Measurements from ENCODE around the gene IWS1. TPM values are rescaled to one million over a fixed set of nuclear protein-coding genes. Genes with fewer than 3 reads are reported as not detected.

The IWS1 gene
- total RNA-seq = 10 to 100 TPM; 24.0 to 57.5 (median 43.4) TPM
- polyA plus RNA-seq = 10 to 100 TPM; 15.7 to 39.7 TPM
- total RNA-seq = 72.1 reads per million, percentile 78 among the genes with 10 or more reads in this experiment

GRCh38 chr2:127526132-127527000 is at the start of gene IWS1:
IWS1 (minus strand) TSS chr2:127526489; CDS start chr2:127526208, 281 bp downstream.
- Mint-ChIP-seq H3K27me3 (peaks cover 0 to 9% (median 0%) of the 10 kb centered on the region in 5 donors), H3K27ac (peak within 1 kb of the TSS; percentile 87 to 99 (median 99)), H3K4me1 (peaks cover 14 to 49% (median 43%) of the 10 kb centered on the region in 7 donors), H3K4me3 (peak within 1 kb of the TSS; percentile 81 to 99 (median 96)), H3K36me3 (peaks cover 0 to 16% (median 8%) of the 10 kb centered on the region in 5 donors), H3K9me3 (no peaks in the 10 kb centered on the region)
- Histone ChIP-seq H3K27me3 (ENCODE audit: control insufficient read depth in 2 of 2, insufficient read depth in 2 of 2, low read length in 2 of 2) (no peaks in the 10 kb centered on the region), H3K4me1 (ENCODE audit: control insufficient read depth in 2 of 2, insufficient read depth in 2 of 2, low read length in 2 of 2) (peaks cover 6 to 9% of the 10 kb centered on the region in 2 donors), H3K36me3 (ENCODE audit: control insufficient read depth in 2 of 3, insufficient read depth in 3 of 3, low read length in 3 of 3) (peaks cover 0 to 27% (median 0%) of the 10 kb centered on the region in 3 experiments), H3K27ac (ENCODE audit: low read depth, low read length) (peak within 1 kb of the TSS; percentile 82), H3K9me3 (ENCODE audit: control insufficient read depth in 2 of 3, low read length in 3 of 3) (no peaks in the 10 kb centered on the region), H3K4me3 (ENCODE audit: low read length) (peak within 1 kb of the TSS; percentile 87)
- ATAC-seq (peak; percentile 94), DNase-seq (peak; percentile 85 to 95 (median 92))
- intact Hi-C loops (cut with micrococcal nuclease) = loop anchor here (1.0 to 10.0 kb wide), 25 partner anchors 37 to 869 kb away; partner anchors contain the start of genes AMMECR1L (in 2 of the 2), ERCC3 (in 2 of the 2), SFT2D3 (in 2 of the 2) and UGGT1 (in 2 of the 2)
- ChIA-PET CTCF (interaction anchor here (0.8 kb wide), 1 partner anchor 65 kb away, joined by 3 read pairs; no protein-coding TSS in a partner anchor), POLR2A (interaction anchor here (0.6 to 2.8 kb wide), 11 partner anchors 13 to 565 kb away, joined by 3 to 15 read pairs (median 4); partner anchors contain the start of gene SFT2D3)

GRCh38 chr2:127575941-127576432 is 49.7 kb upstream of the IWS1 start:
- Mint-ChIP-seq H3K27me3 (peaks cover 0 to 12% (median 0%) of the 10 kb centered on the region in 5 donors), H3K36me3 (no peaks in the 10 kb centered on the region), H3K27ac (peak overlapping the region; percentile 33 to 85 (median 71)), H3K4me1 (peaks cover 13 to 25% (median 19%) of the 10 kb centered on the region in 7 donors), H3K4me3 (peak overlapping the region in 1 of 10 donors; percentile 55), H3K9me3 (no peaks in the 10 kb centered on the region)
- ATAC-seq (no peak), DNase-seq (peak in 2 of 9 donors; percentile 10 to 11)
- ChIA-PET CTCF (interaction anchor here (0.7 to 1.5 kb wide), 3 partner anchors 15 to 76 kb away, joined by 3 to 4 read pairs (median 3); no protein-coding TSS in a partner anchor), POLR2A (no interaction called here)
- Histone ChIP-seq H3K27me3 (ENCODE audit: control insufficient read depth in 2 of 2, insufficient read depth in 2 of 2, low read length in 2 of 2) (no peaks in the 10 kb centered on the region), H3K9me3 (ENCODE audit: control insufficient read depth in 2 of 3, low read length in 3 of 3) (no peaks in the 10 kb centered on the region), H3K4me3 (ENCODE audit: low read length) (no peak overlapping the region), H3K4me1 (ENCODE audit: control insufficient read depth in 2 of 2, insufficient read depth in 2 of 2, low read length in 2 of 2) (peaks cover 0 to 6% of the 10 kb centered on the region in 2 donors), H3K36me3 (ENCODE audit: control insufficient read depth in 2 of 3, insufficient read depth in 3 of 3, low read length in 3 of 3) (no peaks in the 10 kb centered on the region), H3K27ac (ENCODE audit: low read depth, low read length) (no peak overlapping the region)
- intact Hi-C loops (cut with micrococcal nuclease) = loop anchor here in 1 of 2 donors (1.0 kb wide), 1 partner anchor 73 kb away; no protein-coding TSS in a partner anchor

GRCh38 chr2:127575185-127575765 is 49.0 kb upstream of the IWS1 start:
- ChIA-PET CTCF (interaction anchor here (0.7 to 1.5 kb wide), 3 partner anchors 16 to 77 kb away, joined by 3 to 4 read pairs (median 3); no protein-coding TSS in a partner anchor), POLR2A (no interaction called here)
- Mint-ChIP-seq H3K4me1 (peaks cover 13 to 25% (median 19%) of the 10 kb centered on the region in 7 donors), H3K4me3 (peak overlapping the region in 5 of 10 donors; percentile 3 to 55 (median 12)), H3K9me3 (no peaks in the 10 kb centered on the region), H3K27me3 (peaks cover 0 to 17% (median 0%) of the 10 kb centered on the region in 5 donors), H3K36me3 (no peaks in the 10 kb centered on the region), H3K27ac (peak overlapping the region in 8 of 9 donors; percentile 62 to 85 (median 71))
- Histone ChIP-seq H3K4me3 (ENCODE audit: low read length) (no peak overlapping the region), H3K27me3 (ENCODE audit: control insufficient read depth in 2 of 2, insufficient read depth in 2 of 2, low read length in 2 of 2) (no peaks in the 10 kb centered on the region), H3K27ac (ENCODE audit: low read depth, low read length) (peak overlapping the region; percentile 40), H3K9me3 (ENCODE audit: control insufficient read depth in 2 of 3, low read length in 3 of 3) (no peaks in the 10 kb centered on the region), H3K4me1 (ENCODE audit: control insufficient read depth in 2 of 2, insufficient read depth in 2 of 2, low read length in 2 of 2) (peaks cover 0 to 6% of the 10 kb centered on the region in 2 donors), H3K36me3 (ENCODE audit: control insufficient read depth in 2 of 3, insufficient read depth in 3 of 3, low read length in 3 of 3) (no peaks in the 10 kb centered on the region)
- intact Hi-C loops (cut with micrococcal nuclease) = loop anchor here in 1 of 2 donors (1.0 kb wide), 1 partner anchor 74 kb away; no protein-coding TSS in a partner anchor
- DNase-seq (peak in 3 of 9 donors; percentile 18 to 29 (median 29)), ATAC-seq (no peak)

- Mint-ChIP-seq H3K36me3 (no peaks in the 10 kb centered on the region), H3K27ac (peak overlapping the region in 2 of 9 donors; percentile 71 to 82), H3K27me3 (peaks cover 0 to 20% (median 0%) of the 10 kb centered on the region in 5 donors), H3K4me3 (no peak overlapping the region), H3K9me3 (no peaks in the 10 kb centered on the region), H3K4me1 (peaks cover 13 to 25% (median 19%) of the 10 kb centered on the region in 7 donors)
- peak in 1 of 9 donors; percentile 13 for DNase-seq
- H3K4me1 ChIP-seq (ENCODE audit: control insufficient read depth in 2 of 2, insufficient read depth in 2 of 2, low read length in 2 of 2) = peaks cover 0 to 6% of the 10 kb centered on the region in 2 donors
- ATAC-seq = no peak
- intact Hi-C loops (cut with micrococcal nuclease) = loop anchor here in 1 of 2 donors (1.0 kb wide), 1 partner anchor 75 kb away; no protein-coding TSS in a partner anchor
- POLR2A ChIA-PET = no interaction called here
- no peak overlapping the region for H3K4me3 ChIP-seq (ENCODE audit: low read length)
- H3K27ac ChIP-seq (ENCODE audit: low read depth, low read length) = no peak overlapping the region
- CTCF ChIA-PET = interaction anchor here (1.3 to 1.5 kb wide), 2 partner anchors 17 to 25 kb away, joined by 3 to 4 read pairs; no protein-coding TSS in a partner anchor
- no peaks in the 10 kb centered on the region for H3K27me3 ChIP-seq (ENCODE audit: control insufficient read depth in 2 of 2, insufficient read depth in 2 of 2, low read length in 2 of 2)
- H3K36me3 ChIP-seq (ENCODE audit: control insufficient read depth in 2 of 3, insufficient read depth in 3 of 3, low read length in 3 of 3) = no peaks in the 10 kb centered on the region
- no peaks in the 10 kb centered on the region for H3K9me3 ChIP-seq (ENCODE audit: control insufficient read depth in 2 of 3, low read length in 3 of 3)
Measured at GRCh38 chr2:127574656-127575055, 48.4 kb upstream of the IWS1 start.

GRCh38 chr2:127573771-127574170 is 47.5 kb upstream of the IWS1 start:
- ChIA-PET POLR2A (no interaction called here), CTCF (no interaction called here)
- intact Hi-C loops (cut with micrococcal nuclease) = no loop called here
- Mint-ChIP-seq H3K4me3 (no peak overlapping the region), H3K36me3 (no peaks in the 10 kb centered on the region), H3K27me3 (peaks cover 0 to 24% (median 0%) of the 10 kb centered on the region in 5 donors), H3K27ac (peak overlapping the region in 1 of 9 donors; percentile 57), H3K4me1 (peaks cover 13 to 25% (median 19%) of the 10 kb centered on the region in 7 donors), H3K9me3 (no peaks in the 10 kb centered on the region)
- Histone ChIP-seq H3K4me1 (ENCODE audit: control insufficient read depth in 2 of 2, insufficient read depth in 2 of 2, low read length in 2 of 2) (peaks cover 0 to 6% of the 10 kb centered on the region in 2 donors), H3K9me3 (ENCODE audit: control insufficient read depth in 2 of 3, low read length in 3 of 3) (no peaks in the 10 kb centered on the region), H3K27ac (ENCODE audit: low read depth, low read length) (no peak overlapping the region), H3K4me3 (ENCODE audit: low read length) (no peak overlapping the region), H3K27me3 (ENCODE audit: control insufficient read depth in 2 of 2, insufficient read depth in 2 of 2, low read length in 2 of 2) (no peaks in the 10 kb centered on the region), H3K36me3 (ENCODE audit: control insufficient read depth in 2 of 3, insufficient read depth in 3 of 3, low read length in 3 of 3) (no peaks in the 10 kb centered on the region)
- DNase-seq (no peak), ATAC-seq (no peak)

- Histone ChIP-seq H3K27me3 (ENCODE audit: control insufficient read depth in 2 of 2, insufficient read depth in 2 of 2, low read length in 2 of 2) (no peaks in the 10 kb centered on the region), H3K36me3 (ENCODE audit: control insufficient read depth in 2 of 3, insufficient read depth in 3 of 3, low read length in 3 of 3) (no peaks in the 10 kb centered on the region), H3K9me3 (ENCODE audit: control insufficient read depth in 2 of 3, low read length in 3 of 3) (no peaks in the 10 kb centered on the region), H3K27ac (ENCODE audit: low read depth, low read length) (no peak overlapping the region), H3K4me1 (ENCODE audit: control insufficient read depth in 2 of 2, insufficient read depth in 2 of 2, low read length in 2 of 2) (peaks cover 0 to 6% of the 10 kb centered on the region in 2 donors), H3K4me3 (ENCODE audit: low read length) (no peak overlapping the region)
- Mint-ChIP-seq H3K9me3 (no peaks in the 10 kb centered on the region), H3K27me3 (peaks cover 0 to 24% (median 0%) of the 10 kb centered on the region in 5 donors), H3K4me1 (peaks cover 13 to 25% (median 19%) of the 10 kb centered on the region in 7 donors), H3K27ac (peak overlapping the region in 1 of 9 donors; percentile 57), H3K4me3 (no peak overlapping the region), H3K36me3 (no peaks in the 10 kb centered on the region)
- intact Hi-C loops (cut with micrococcal nuclease) = no loop called here
- ChIA-PET CTCF (no interaction called here), POLR2A (no interaction called here)
- ATAC-seq = no peak
- DNase-seq = no peak
Measured at GRCh38 chr2:127573298-127573697, 47.0 kb upstream of the IWS1 start.

Measured in naive thymus-derived CD4-positive, alpha-beta T cell (primary cell).